Cardiac septum (tissue), 1 donor: Measurements from ENCODE around the gene TCF12. TPM values are rescaled to one million over a fixed set of nuclear protein-coding genes. Genes with fewer than 3 reads are reported as not detected.

Experiments
- DNase-seq: peaks from one replicate; pipeline ENCODE4 v3.0.0-alpha.2; 2020; ENCODE audit warnings: low spot score
- intact Hi-C: fragments of 100-400 bp; cut with DNase I; formaldehyde crosslinking; loops from one replicate; pipeline ENCODE4 v1.14.0; 2022
- total RNA-seq: library from RNA; stranded (reverse); fragmentation: NEBNext Ultra II Directional; extraction: Animal tissue kit (Norgen Biotek cat#: 25700); gene quantifications from one replicate; pipeline ENCODE4 v1.2.1, GENCODE V29; 2021
- donor health status: DM: no; HTN: no; CAD: no.

The TCF12 gene
- total RNA-seq, 1 donor from 2014 or later = 57.3 TPM

DNA sequence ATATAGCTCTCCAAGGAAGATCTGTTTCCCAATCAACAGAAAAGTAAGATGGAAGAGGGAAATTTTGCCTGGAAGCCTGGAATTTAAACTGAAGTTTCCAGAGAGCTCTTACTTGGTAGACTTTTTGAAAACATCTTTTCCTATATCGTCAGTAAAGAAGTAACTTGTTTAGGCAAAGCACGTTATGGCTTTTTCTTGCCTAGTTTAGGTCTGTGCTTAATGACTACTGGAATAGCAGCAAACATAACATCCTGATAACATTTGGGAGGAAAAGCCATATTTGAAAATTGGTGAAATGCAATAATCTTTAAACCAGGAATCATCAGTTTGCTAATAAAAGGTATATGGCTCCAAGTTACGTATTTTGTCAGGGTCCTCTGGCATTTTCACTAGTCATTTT, 297.4 kb downstream of the TCF12 start:
- DNase-seq = no peak
- intact Hi-C loops = loop anchor here (5.0 kb wide), 1 partner anchor 299 kb away; the partner anchor contains the start of gene TCF12

DNA sequence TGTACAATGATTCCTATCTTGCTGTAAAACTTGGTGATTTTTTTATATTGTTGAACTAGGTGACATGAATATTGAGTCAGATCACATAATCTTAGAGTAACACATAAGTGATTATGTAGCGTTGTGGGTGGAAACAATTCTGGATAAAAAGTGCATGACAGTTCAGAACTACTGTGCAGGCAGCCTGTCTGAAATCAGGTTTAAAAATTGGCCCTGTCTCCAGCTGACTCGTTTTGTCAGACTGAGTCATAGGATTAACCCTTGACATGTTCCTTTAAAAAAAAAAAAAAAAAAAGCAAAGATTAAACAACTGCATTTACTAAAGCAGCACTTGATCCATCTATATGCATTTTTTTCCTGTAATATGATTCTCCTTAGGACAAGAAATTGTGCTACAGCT, 297.8 kb downstream of the TCF12 start:
- no peak for DNase-seq
- intact Hi-C loops = loop anchor here (5.0 kb wide), 1 partner anchor 299 kb away; the partner anchor contains the start of gene TCF12

DNA sequence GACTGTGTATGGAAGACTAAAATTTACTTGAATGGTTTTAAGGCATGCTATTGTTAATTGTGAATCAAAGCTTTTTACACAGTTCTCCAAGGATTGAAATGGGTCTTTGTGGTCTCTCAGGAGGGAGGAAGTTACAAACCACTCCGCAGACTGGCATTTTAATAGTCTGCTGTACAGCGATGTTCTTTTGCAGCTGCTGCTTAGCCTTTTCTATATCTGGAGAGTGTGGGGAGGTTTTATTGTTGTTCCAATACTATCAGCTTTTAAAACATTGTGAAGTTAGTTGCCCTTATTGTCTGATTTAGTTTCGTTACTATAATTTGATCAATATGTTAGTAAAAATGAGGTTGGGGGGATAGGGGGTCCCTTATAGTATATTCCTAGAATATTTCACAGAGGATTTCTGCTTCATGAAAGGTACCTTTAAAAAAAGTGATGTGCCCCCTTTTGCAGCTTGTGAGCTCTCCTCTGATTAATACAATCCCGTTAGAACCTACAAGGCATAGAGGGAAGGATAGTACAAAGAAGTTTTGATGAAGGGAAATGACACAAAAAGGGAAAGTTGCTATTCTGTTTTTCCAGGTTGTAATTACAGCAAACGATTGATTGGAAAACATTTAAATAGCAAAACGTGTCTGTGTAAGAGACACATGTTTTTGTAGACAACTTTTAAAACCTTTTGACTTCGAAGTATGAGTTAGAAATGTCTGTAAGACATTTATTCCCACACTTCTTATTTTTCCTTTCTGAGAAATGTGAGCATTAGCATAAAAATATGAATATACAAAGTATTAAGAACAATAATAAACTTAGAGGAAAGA, 299.5 kb downstream of the TCF12 start:
- no peak for DNase-seq
- intact Hi-C loops = loop anchor here (5.0 kb wide), 1 partner anchor 301 kb away; the partner anchor contains the start of gene TCF12

DNA sequence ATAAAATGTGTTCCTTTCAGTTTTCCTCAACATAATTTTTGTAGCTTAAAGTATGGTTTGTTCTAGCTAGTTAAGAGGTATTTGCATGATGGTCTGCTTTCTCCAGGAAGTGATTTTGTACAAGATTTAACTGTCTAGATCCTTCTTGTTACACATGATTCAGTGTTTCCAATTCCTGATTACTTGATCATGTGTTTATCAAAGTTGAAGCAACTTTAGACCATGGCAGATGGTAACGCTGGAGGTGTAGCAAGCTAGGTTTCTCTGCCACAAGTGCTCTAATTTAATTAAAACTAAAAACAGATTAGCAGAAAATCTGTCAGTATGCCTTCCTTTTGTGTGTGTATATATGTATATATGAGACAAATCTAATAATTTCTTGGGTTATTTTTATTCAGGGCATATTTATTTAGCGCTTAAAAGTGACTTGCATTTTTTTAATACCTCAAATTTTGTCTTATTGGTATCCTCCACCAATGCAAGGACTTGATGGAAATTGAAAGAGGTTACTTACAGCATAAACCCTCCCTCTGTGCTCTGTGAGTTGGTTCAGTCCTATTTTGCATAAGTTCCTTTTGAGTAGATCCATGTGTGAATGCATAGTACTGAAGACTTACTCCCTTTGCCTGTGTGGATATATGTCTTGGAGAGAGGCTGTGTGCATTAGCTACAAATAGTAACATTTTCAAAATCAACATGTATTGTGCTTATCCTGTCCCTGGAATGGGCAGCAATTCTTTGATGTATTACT, 300.6 kb downstream of the TCF12 start:
- no peak for DNase-seq
- intact Hi-C loops = loop anchor here (5.0 kb wide), 1 partner anchor 302 kb away; the partner anchor contains the start of gene TCF12

- intact Hi-C loops = no loop called here
These were observed 301.8 kb downstream of the TCF12 start for GRCh38 chr15:57220205-57220604.

GRCh38 chr15:57221134-57221533, 302.7 kb downstream of the TCF12 start:
- intact Hi-C loops = no loop called here
- DNase-seq = no peak

More at GRCh38 chr15:57220205-57220604, 301.8 kb downstream of the TCF12 start:
- no peak for DNase-seq

- no peak for DNase-seq
- intact Hi-C loops = no loop called here
These were observed 304.9 kb downstream of the TCF12 start for GRCh38 chr15:57223345-57223744.

GRCh38 chr15:57223887-57224286, 305.4 kb downstream of the TCF12 start:
- intact Hi-C loops = no loop called here
- no peak for DNase-seq

DNA sequence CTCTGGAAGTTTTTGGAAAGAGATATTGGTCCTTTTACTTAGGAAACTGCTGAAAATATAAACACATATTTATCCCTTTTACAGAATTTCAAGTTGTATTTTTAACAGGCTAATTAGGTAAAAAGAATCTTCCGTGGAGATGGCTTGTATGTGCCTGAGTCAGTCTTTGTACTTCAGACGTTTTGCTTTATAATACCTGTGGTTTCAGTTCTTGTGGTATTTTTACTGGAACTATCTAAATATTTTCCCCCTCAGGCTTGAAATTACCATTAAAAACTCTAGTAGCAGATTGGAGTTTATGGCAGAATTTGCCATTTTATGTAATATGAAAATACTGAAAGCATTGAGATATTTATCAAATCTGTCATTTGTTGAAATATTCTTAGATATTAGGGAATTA, 306.2 kb downstream of the TCF12 start:
- no peak for DNase-seq
- intact Hi-C loops = no loop called here

GRCh38 chr15:57227166-57227565, 308.7 kb downstream of the TCF12 start:
- DNase-seq = no peak
- intact Hi-C loops = no loop called here

- no peak for DNase-seq
- intact Hi-C loops = no loop called here
These were observed 309.5 kb downstream of the TCF12 start for GRCh38 chr15:57227899-57228298.

DNA sequence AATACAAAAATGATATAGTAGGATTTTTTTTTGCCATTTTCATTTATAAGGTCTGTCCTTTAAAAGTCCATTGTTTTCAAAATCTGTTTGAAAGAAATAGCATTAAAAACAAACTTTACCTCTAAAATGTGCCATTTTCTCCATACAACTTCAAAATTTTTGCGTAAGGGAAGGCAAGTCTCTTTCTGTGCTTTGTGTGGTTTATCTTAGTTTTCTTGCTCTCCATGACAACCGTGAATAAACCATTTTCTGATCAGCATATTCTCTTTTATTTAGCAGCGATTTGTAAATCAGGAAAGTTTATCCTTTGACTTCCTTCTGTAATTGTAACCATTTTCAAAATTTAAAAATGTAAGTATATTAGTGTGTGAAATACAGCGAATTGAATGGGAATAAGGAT, 310.0 kb downstream of the TCF12 start:
- no peak for DNase-seq
- intact Hi-C loops = no loop called here

- intact Hi-C loops = no loop called here
These were observed 310.6 kb downstream of the TCF12 start for GRCh38 chr15:57229051-57229450.

GRCh38 chr15:57231559-57231958, 313.1 kb downstream of the TCF12 start:
- intact Hi-C loops = no loop called here
- DNase-seq = no peak

More at GRCh38 chr15:57229051-57229450, 310.6 kb downstream of the TCF12 start:
- no peak for DNase-seq

DNA sequence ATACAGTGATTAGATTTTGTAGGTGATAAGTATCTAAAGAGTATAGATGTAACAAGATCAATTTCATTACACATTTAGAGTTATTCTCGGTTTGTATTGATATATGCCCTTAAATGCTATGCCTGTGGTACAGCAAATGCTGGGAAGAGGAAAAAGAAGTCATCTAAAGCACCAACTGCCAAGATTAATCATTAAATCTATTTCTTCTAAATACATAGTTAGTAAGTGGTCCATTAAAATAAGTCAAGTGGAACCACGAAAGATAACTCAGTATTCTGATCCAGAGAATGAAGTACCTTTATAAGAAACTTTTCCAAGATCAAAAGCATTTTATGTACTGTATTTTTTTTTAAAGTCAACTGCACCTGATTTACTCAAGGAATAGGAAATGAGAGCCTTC, 315.7 kb downstream of the TCF12 start:
- intact Hi-C loops = no loop called here
- DNase-seq = no peak

GRCh38 chr15:57235186-57235585, 316.7 kb downstream of the TCF12 start:
- intact Hi-C loops = no loop called here
- DNase-seq = no peak

DNA sequence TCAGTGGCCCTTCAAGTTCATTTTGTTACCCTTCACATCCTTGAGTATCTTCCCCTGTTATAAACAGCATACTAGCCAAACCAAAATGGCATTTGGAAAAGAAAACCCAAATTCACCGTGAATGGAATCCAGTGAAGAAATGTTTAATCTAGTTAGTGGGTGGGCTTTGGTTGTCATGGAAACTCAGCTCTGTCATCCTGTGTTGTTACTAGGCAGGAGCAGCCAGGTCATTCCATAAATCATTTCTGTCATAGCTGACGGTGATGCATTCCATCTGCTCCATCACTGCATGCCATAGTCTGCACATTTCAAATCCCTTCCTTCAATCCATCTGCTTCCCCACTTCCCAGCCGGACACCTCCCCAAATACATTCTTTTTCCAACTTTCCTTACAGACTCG, 317.4 kb downstream of the TCF12 start:
- intact Hi-C loops = no loop called here
- DNase-seq = no peak

- intact Hi-C loops = no loop called here
- DNase-seq = no peak
These were observed 318.3 kb downstream of the TCF12 start for GRCh38 chr15:57236561-57237300.

DNA sequence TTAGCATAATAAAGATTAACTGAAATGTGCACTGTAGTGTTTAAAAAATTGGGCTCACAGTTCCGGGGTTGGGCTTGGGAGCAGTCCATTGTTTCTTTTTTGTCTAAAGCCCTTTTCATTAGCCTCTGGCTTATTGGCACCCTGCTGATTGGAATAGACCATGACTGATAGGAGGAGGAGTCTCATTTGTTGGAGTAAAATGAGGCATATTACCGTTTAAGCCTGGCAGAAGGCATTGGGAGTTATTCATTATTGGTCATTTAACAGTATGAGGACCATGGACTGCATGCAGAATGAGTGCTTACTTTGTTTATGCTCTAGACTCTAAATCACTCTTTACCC, 318.8 kb downstream of the TCF12 start:
- intact Hi-C loops = no loop called here
- no peak for DNase-seq

GRCh38 chr15:57237676-57238075, 319.2 kb downstream of the TCF12 start:
- intact Hi-C loops = no loop called here
- DNase-seq = no peak
